Glomerular endothelial cell (primary cell): ENCODE measurements around the gene MAP3K7CL. TPM values are rescaled to one million over a fixed set of nuclear protein-coding genes. Genes with fewer than 3 reads are reported as not detected.
A peak's percentile ranks its signal among the peaks of the same experiment; 100 is the strongest.
"Not testable (repeated sequence)": the region's sequence is repeated elsewhere in the genome, so short reads cannot be mapped to it uniquely, and the experiment has no call there.

Source experiments
- DNase-seq: peaks from one replicate; pipeline ENCODE4 v3.0.0-alpha.2; 2011; ENCODE audit warnings: low read depth, low spot score; ENCODE audit errors: extremely low read depth
- total RNA-seq: library from RNA; depleted of rRNA; stranded (reverse); fragments of >200 nt; gene quantifications from 2 replicates; pipeline ENCODE4 v1.2.3, GENCODE V29; 2015

Gene MAP3K7CL
- total RNA-seq, 1 donor from 2014 or later = 7.9 TPM

DNA sequence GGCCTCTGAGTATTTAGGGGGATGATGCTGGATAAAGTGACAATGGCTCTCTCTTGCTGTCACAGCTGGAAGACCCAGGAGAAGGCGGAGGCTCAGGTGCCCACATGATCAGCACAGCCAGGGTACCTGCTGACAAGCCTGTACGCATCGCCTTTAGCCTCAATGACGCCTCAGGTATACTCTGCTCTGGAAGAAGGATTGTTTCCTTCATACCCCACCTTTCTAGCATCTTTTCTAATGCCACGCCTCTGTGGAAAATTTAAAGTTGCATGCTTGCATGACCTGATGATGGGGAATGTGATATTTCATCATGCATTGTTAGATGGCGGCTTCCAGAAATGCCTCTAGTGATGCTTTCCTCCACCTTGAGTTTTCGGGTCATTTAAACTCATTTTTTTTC lies 2.8 kb downstream of the MAP3K7CL start:
- DNase-seq = no peak

DNA sequence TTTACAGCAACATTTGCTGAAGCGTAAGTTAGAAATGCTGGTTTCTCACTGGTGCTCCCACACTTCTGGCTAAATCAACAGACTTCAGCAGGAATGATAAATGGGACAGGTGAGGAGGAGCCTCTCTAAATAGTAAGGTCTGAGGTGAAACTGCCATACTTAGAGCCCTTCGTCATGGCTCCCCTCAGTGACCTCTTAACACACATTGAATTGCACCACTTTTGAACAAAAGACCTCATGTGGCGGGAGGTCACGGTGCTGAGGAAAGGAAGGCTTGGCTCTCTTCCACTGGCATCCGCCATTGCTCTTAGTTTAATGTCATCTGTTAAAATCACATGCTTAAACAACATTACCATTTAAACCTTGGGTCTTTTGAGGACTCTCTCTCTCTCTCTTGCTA lies 3.4 kb downstream of the MAP3K7CL start:
- DNase-seq = no peak

DNA sequence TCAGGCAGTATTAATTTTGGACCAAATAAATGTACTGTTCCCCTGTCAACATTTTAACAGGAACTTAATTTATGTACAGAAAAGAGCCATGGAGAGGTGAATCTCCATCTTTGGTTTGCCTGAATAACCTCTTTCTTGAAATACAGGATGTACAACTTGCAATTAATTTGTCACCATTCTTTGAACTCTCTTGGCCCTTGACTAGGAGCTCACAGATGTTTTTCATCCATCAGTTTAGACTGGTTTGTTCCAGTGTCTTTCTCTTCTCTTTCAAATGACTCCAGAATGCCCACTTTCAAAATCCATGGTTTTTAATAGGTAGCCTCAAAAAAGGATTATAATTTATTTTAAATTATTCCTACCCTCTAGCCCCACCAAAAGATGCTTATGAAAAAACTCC lies 5.0 kb downstream of the MAP3K7CL start:
- DNase-seq = no peak

DNA sequence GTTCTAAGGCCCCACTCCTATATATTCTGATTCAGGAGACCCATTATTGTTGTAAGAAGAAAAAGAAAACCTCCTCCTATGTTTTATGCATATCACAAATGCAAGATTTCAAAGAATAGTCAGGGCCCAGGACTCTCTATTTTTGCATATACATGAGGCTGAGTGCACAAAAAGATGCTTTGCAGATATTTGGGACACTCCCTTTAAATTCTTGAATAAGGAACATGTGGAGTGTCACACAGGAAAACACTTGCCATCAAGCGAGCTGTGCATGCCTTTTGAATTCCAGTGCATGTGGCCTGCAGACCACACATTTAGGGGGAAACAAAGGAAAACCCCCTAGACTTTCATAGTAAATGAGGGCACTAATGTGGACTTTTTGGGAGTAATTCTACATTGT lies 5.6 kb downstream of the MAP3K7CL start:
- DNase-seq = no peak

DNA sequence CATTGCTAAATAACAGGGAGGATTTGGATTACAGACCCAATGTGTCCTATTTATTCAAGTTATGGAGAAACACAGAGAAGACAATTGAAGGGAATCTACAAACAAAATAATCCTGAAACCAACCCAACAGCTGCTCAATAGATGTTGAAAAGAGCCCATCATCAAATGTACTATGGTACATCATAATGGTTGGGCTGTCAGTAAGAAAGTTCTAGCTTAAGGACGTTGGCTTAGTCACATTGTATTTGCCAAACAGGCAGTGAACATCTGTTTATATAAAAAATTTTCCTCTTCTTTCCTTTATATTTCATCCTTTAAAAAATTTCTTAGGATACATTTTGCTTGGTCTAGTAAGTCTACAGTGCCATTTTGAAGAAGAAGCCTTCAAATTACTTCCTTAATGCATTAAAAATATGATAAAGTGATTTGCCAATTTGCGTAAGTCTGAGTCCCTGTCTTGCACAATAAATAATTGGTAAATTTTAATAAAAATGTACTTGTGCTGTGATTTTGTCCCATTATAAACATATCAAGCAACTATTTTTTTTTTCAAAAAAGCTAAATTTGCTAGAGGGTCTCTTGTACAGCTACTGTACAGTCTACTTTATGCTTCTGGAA lies 14.4 kb downstream of the MAP3K7CL start:
- DNase-seq = no peak

DNA sequence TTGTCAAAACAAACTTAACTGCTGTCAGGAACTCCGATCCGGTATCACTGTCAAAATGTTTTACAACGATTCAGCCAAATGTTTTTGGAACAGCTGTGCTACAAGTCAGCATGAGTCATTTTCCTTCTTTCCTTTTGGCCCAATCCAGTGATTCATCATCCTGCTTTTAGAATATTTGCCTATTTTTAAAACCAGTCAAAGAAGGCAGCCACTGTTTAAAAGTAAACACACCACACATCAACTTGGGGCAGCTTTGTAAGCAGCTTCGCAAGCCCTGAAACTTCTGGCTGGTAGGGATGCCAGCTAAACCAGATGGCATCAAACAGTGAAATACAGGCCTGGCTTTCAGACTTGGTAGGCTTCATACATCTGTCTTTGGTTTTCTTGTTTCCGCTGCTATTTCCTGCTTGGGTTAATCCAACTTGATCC lies 14.9 kb downstream of the MAP3K7CL start:
- peak; percentile 79 for DNase-seq

DNA sequence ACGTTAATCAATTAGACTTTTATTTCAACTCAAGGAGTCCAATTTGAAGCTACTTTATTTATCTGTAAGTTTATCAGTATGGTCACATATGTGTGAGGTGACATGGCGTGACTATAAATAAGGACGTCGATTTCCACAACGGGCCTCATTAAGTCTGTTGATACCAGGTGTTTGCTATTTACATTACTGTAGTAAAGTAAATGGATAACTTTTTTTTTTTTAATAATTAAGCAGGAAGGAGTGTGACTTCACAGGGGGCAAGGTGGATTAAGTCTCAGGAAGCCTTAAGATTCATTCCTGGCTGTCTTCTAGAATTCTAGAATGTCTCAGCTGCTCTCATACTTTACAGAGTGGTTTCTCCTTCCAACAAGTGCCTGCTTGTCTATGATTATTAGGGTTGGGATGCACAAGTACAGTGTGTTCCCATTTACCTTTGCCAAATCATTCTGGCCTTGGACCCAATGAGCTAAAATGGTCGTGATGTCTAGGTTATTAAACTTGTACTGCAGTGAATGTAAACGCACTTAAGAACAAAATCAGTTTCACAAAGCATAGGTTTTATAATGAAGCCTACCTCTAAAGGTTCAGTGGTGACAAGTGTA lies 15.5 kb downstream of the MAP3K7CL start:
- DNase-seq = no peak

DNA sequence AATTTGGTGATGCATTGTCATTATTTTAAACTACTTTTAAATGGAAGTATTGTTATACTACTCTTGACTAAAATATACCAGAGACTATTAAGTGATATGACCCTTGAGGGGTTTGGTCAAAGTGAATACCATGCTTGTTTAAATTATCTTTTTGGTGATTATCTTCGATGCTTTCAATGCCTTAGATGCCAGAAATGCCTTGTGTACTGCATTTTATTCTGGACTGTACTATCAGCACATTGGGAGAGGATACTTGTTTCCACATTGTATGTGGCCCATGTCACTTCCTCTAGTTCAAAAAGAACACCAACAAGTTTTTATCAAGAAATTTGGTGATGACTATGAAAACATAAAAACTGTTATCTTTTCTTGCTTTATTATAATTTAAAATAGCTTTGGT lies 16.3 kb downstream of the MAP3K7CL start:
- DNase-seq = no peak

DNA sequence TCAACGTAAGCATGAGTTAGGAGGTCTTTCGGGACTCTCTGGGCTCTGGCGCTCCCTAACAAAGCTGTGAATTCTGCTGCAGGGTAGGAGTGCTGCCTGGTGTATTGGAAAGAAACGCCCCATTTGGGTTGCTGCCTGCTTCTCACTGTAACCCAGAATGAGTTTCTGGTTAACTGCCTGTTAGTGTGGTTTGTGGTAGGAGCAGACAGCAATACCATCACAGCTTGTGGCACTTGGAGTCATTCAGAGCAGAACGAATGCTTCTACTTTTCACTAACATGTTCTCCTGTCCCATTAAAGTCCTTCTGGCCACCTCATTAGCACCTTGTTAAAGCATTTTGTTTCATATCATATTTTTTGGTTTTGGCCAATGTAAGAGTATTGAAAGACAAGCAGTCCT lies 18.1 kb downstream of the MAP3K7CL start:
- no peak for DNase-seq

DNA sequence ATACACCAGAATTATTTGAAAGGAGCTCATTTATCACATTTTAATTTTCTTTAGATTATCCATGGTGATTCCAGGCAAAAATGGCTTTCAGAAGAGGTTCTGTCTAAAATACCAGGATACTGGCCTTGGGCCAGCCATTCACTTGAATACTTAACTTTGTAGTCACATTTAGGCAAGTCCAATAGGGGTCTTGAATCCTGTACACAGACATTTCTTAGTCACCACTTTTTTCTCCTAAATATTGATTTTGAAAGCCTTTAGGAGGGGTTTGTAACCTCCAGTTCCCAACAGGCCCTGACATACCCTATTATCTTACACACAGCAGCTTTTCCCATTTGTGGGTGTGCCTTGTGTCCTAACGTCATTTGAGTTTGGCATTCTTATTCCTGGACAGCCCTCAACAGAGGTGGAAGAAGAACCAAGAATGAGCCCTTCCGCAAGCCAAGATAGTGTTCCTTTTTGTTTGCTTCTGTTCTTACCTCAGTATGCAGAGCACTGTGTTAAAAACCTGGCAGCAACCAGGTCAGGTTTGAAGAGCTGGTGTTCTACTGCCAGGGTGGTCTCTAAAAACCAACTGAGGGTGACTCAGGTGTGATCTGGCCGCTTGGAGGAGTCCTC lies 19.5 kb downstream of the MAP3K7CL start:
- DNase-seq = no peak

DNA sequence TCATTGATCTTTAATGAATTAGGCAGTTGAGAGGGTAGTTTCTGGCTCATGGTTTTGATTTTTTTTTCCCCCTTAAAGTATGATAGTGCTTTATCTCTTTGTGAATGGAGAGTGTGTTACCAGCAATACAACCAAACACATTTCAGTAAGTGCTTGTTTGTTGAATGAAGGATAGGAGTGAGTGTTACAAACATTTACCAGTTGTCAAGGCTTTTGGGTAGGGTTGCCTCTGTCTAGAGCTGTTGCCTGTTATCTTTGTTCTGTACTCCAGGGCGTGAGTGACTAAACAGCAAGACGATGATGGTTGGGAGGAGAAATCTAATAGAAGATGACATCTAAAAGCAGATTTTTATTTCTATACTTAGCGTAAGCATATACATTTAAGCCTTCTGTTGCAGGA lies 21.5 kb downstream of the MAP3K7CL start:
- no peak for DNase-seq

DNA sequence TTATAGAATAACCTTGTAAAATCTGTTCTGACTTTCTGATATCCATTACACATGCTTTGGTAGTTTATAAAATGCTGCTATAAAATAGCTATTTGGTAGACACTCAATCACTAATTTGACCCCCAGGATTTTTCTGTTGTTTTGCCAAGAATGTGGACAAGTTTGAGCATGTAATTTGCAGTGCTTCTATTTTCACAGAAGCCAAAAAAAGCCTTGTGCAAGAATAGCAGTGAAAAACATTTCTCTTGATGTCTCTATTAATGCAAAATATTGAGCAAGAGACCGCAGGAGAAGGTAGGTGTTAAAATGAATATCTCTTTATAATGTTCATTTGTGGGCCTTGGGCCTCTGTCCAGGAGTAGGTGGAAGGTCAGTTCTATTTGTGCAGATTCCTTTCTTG lies 22.5 kb downstream of the MAP3K7CL start:
- no peak for DNase-seq

DNA sequence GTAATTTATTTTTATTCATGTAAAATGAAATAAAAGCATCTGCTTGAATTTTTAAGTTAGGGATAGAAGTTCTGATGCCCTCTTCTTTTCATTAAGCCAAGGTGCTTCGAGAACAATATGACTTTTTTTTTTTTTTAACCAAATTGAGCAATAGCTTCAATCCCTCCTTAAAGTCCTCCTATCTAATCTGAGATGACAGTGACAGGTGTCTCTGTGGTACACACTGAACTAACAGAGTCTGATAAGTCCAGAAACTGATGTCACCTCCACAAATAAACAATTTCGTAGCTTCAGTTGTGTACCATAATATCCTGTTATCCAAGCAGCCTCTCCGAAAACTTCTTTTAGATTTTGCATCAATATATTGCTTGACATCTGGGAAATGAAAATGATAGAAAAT lies 23.8 kb downstream of the MAP3K7CL start:
- no peak for DNase-seq

DNA sequence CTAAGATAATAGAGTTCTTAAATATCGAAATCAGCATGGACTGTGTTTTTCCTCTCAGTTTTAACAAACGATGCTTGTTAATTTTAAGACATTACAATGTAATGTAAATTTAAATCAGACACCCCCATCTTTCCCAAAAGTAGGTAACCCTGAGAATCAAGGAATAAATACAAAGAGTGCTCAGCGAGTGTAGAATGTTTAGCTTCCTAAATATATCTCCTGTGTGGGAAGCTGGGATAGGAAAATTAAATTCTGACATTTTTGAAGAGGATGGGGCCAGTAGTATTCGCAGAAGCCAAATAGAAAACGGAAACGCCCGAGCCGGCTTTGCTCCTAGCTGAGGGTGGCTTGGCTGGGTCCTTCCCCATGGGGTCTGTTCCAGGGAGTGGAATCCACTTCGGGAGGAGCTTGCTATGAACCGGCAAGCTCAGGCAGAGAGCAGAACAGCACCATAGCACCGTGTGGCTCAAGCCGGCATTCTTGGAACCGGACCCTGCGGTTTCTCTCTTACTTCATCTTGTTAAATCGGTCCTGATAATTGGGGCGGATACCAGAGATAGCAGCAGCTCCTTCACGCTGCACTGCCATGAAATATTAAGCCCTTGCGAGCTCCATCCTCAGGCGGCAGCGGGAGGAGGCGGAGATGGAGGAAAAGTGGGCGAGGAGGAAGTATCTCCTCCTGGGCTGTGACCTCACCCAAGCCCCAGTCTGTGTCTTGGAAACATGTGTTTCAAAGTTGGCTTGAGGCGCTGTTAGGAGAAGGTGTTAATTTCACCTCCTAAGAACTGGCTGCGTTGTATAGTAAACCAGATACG lies 24.9 kb downstream of the MAP3K7CL start:
- DNase-seq = no peak

DNA sequence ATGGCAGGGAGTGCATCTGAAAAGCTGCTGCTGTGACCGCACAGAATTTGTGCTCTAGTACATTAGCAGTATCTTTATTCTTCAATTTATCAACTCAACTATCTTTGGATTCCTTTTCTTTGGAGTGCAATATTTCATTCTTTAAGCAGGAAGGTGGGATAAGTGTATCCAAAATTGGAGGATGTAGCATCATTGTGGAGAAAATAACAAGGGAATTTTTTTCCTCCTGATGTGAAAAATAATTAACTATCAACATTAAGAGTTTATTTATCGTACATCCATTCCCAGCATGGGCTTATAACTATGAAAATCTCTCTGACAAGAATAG lies 25.5 kb downstream of the MAP3K7CL start:
- no peak for DNase-seq

DNA sequence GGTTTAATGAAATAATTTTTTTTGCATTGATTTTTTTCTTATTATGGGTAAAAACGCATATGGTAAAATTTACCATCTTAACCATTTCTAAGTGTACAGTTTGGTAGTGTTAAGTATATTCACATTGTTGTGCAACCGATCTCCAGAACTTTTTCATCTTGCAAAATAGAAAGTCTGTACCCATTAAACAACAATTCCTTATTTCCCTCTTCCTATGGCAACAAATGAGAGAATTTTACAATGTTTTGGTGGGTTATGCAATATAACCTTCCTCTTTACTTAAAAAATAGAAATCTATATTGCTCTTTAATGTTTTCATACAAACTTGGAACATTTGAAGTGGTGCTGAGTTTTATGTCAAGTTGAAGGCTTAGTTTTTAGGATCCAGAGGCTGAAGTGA lies 26.6 kb downstream of the MAP3K7CL start:
- no peak for DNase-seq

DNA sequence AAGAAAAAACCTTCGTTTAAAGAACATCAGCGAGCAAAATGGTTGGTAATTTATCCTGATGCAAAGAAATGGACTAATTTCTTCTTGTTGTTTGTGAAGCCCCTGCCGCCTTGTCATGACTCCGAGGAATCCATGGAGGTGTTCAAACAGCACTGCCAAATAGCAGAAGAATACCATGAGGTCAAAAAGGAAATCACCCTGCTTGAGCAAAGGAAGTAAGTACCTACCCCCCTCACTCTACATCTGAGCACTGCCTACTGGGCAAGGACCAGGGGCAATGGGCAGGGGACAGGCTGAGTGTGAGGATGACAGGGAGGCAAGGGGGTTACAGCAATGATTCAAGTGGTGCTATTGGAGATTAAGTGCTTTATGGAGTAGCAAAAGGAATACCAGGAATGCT lies 29.4 kb downstream of the MAP3K7CL start:
- no peak for DNase-seq

DNA sequence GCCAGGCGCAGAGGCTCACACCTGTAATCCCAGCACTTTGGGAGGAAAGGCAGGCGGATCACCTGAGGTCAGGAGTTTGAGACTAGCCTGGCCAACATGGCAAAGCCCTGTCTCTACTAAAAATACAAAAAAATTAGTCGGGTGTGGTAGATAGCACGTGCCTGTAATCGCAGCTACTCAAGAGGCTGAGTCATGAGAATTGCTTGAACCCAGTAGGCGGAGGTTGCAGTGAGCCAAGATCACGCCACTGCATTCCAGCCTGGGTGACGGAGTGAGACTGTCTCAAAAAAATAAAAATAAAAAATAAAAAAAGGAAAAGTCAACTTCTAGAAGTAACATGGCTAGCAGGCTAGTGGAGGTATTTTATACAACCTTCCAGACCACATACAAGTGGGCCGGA lies 32.4 kb downstream of the MAP3K7CL start:
- not testable (repeated sequence) for DNase-seq

DNA sequence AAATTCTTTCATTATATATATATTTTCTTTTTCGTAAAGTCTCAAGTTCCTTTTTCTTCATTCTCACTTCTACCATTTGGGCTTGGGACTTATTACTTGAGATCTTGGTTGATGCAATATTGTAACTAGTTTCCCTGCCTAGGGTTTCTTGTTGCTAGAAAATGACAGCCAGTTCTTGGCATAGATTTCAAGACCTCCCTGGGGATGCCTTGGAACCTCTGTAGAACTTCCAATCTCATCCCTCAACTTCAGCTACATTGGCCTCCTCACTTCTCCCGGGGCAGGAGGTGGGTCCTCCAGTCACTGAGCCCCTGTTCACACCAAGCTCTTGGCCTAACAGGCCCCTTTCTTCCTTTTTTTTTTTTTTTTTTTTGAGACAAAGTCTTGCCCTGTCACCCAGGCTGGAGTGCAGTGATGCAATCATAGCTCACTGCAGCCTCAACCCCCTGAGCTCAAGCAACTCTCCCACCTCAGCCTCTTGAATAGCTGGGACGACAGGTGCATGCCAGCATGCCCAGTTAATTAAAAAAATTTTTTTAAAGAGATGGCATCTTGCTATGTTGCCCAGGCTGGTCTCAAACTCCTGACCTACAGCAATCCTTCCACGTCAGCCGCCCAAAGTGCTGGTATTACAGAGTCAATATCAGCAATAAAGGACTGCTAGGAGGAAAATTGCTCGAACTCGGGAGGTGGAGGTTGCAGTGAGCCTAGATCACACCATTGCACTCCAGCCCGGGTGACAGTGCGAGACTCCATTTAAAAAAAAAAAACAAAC lies 33.1 kb downstream of the MAP3K7CL start:
- no peak for DNase-seq

DNA sequence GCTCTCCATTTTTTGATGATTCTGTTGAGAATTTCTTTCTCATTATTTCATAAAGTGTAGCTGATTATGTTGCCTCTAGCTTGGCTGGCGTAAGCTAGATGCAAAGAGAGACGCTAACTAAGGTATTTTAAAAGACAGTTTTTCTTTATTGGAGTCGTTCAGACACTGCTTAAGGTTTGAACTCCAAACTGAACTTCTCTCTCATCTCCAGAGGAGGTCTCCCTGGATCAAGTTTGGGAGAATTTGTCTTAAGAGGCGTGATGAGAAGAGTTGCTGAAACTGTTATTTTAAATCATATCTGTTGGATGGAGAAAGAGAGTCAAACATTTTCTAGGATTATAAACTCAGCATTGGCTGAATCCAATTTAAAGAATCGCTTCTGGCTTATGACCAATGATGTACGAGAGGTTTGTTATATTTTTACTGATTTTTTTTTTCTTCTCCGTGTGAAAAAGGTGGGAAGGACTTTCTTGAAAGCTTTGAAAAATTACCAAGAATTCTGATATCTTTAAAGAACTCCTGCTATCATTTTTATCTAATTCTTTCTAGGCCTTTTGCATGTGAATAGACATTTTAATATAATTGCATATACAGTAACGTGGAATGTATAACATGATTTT lies 34.0 kb downstream of the MAP3K7CL start:
- no peak for DNase-seq

DNA sequence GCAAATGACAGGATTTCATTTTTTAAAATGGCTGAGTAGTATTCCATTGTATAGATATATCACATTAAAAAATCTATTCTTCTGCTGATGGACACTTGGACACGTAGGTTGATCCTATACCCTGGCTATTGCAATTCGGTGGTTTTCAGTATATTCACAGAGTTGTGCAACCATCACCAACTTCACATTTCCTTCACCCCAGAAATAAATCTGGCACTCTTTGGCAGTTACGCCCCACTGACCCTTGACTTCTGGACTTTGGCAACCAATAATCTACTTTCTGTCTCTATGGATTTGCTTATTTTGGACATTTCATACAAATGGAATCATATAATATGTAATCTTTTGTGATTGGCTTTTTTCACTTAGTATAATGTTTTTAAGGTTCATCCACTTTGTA lies 35.9 kb downstream of the MAP3K7CL start:
- DNase-seq = no peak
